GM12878 (cell line): ENCODE results near the gene AHNAK2. TPM values are rescaled to one million over a fixed set of nuclear protein-coding genes. Genes with fewer than 3 reads are reported as not detected.
A peak's percentile ranks its signal among the peaks of the same experiment; 100 is the strongest.

Source experiments
- ATAC-seq: fragments of 200-7000 bp; cut with Tn5 transposase; 3 replicates; pipeline ENCODE4 v1.9.1; 2020; ENCODE audit warnings: mild to moderate bottlenecking, moderate library complexity
- BruUV-seq: library from RNA; stranded (reverse); fragments of 400-500 nt; replicated peaks from 2 replicates; lab custom pipeline; 2021; lab: Mats Ljungman, UMichigan
- CTCF ChIA-PET: fragments of 300-600 bp; sonication (Branson Sonifier 250); formaldehyde crosslinking; extraction: SDS; loops from one replicate; lab custom pipeline; 2021; ENCODE audit warnings: inconsistent platforms; lab: Yijun Ruan, JAX
- POLR2A ChIA-PET: fragments of 350-600 bp; formaldehyde crosslinking; extraction: SDS; loops from one replicate; lab custom pipeline; 2021; ENCODE audit warnings: inconsistent platforms; lab: Charles Lee
- RAD21 ChIA-PET: fragments of 300-600 bp; sonication (Branson Sonifier 250); formaldehyde crosslinking; loops from one replicate; lab custom pipeline; 2023; ENCODE audit warnings: antibody characterized with exemption; ENCODE audit not compliant: unreplicated experiment; lab: Charles Lee
- SMC1A ChIA-PET: fragments of 300-600 bp; sonication (Branson Sonifier 250); formaldehyde crosslinking; loops from one replicate; lab custom pipeline; 2023; ENCODE audit not compliant: unreplicated experiment, uncharacterized antibody; lab: Charles Lee
- DNase-seq: peaks from one replicate; pipeline ENCODE4 v3.0.0-alpha.2; 2011; ENCODE audit warnings: low read depth, low spot score
- FAIRE-seq: peaks from 3 replicates; lab custom pipeline; 2011; peaks lifted over from hg19 to GRCh38; lab: Jason Lieb, UNC
- H2AFZ ChIP-seq: 2 replicates; pipeline ENCODE4 v1.6.0; 2011; ENCODE audit warnings: low read depth, low read length, control low read depth; ENCODE audit not compliant: control insufficient read depth
- H3K27ac ChIP-seq: 2 replicates; pipeline ENCODE4 v1.5.1; 2011; ENCODE audit warnings: control low read depth; ENCODE audit not compliant: control insufficient read depth, insufficient read depth
- H3K27me3 ChIP-seq, 2 experiments: replicated peaks in 1 of 2; 2 replicates each; pipeline versions ENCODE4 v1.6.0 to v1.6.1; 2011; ENCODE audit warnings: low read length in 1 of 2; ENCODE audit not compliant: control insufficient read depth in 2 of 2, insufficient read depth in 2 of 2
- H3K36me3 ChIP-seq, 2 experiments: 2 replicates each; pipeline ENCODE4 v1.5.1; 2011; ENCODE audit warnings: low read length in 1 of 2; ENCODE audit not compliant: control insufficient read depth in 2 of 2, insufficient read depth in 2 of 2
- H3K4me1 ChIP-seq: 2 replicates; pipeline ENCODE4 v1.6.1; 2011; ENCODE audit warnings: mild to moderate bottlenecking, low read length, moderate library complexity, mixed read lengths; ENCODE audit not compliant: control insufficient read depth, insufficient read depth
- H3K4me2 ChIP-seq: 2 replicates; pipeline ENCODE4 v1.6.0; 2011; ENCODE audit warnings: control low read depth; ENCODE audit not compliant: control insufficient read depth, insufficient read depth
- H3K4me3 ChIP-seq: fragments of 200-600 bp; sonication (generic); 2 replicates; pipeline ENCODE4 v1.5.1; 2016
- H3K79me2 ChIP-seq: 2 replicates; pipeline ENCODE4 v1.6.0; 2011; ENCODE audit warnings: low read length; ENCODE audit not compliant: control insufficient read depth, insufficient read depth
- H3K9ac ChIP-seq: 2 replicates; pipeline ENCODE4 v1.8.0; 2011; ENCODE audit warnings: low read length, control low read depth, mixed read lengths; ENCODE audit not compliant: control insufficient read depth, insufficient read depth
- H3K9me3 ChIP-seq: replicated peaks from 3 replicates; pipeline ENCODE4 v1.5.1; 2011; ENCODE audit warnings: mild to moderate bottlenecking, low read length; ENCODE audit not compliant: control insufficient read depth, insufficient read depth
- H4K20me1 ChIP-seq: 2 replicates; pipeline ENCODE4 v1.6.0; 2011; ENCODE audit not compliant: control insufficient read depth, insufficient read depth
- ELK1 ChIP-seq: IDR thresholded peaks from 2 replicates; pipeline ENCODE4 v1.6.1; 2012; ENCODE audit warnings: low read depth, low read length, improper control_type of control experiment
- ETV6 ChIP-seq, 2 experiments: fragments of 450-650 bp in 1 of 2; IDR thresholded peaks in 1 of 2; conservative IDR thresholded peaks in 1 of 2; 2 replicates each; pipeline ENCODE4 v1.6.1; 2014; ENCODE audit warnings: antibody characterized with exemption in 1 of 2, borderline replicate concordance in 1 of 2, low read depth in 1 of 2, mild to moderate bottlenecking in 1 of 2, moderate library complexity in 1 of 2
- IRF4 ChIP-seq: IDR thresholded peaks from 2 replicates; pipeline ENCODE4 v1.6.1; 2011; ENCODE audit warnings: low read depth, low read length
- IRF5 ChIP-seq: fragments of 450-650 bp; IDR thresholded peaks from 2 replicates; pipeline ENCODE4 v1.6.1; 2017; ENCODE audit warnings: borderline replicate concordance
- MLLT1 ChIP-seq: fragments of 450-650 bp; IDR thresholded peaks from 2 replicates; pipeline ENCODE4 v1.6.1; 2016; ENCODE audit warnings: mild to moderate bottlenecking
- NFYB ChIP-seq: IDR thresholded peaks from 2 replicates; pipeline ENCODE4 v1.6.1; 2011; ENCODE audit warnings: low read depth, mild to moderate bottlenecking, low read length, improper control_type of control experiment, moderate library complexity; ENCODE audit not compliant: insufficient read depth
- PML ChIP-seq: IDR thresholded peaks from 2 replicates; pipeline ENCODE4 v1.6.1; 2012; ENCODE audit warnings: low read length, inconsistent platforms
- POLR2A ChIP-seq: IDR thresholded peaks from 2 replicates; pipeline ENCODE4 v1.6.1; 2011; ENCODE audit warnings: low read depth, mild to moderate bottlenecking, low read length
- WGBS: methylation state at CpG from one replicate; pipeline ENCODE4 v1.1.6; 2016; ENCODE audit warnings: low lambda C conversion rate; ENCODE audit not compliant: insufficient replicate concordance, insufficient coverage; ENCODE audit errors: missing lambda C conversion rate; 5-methylcytosine and 5-hydroxymethylcytosine counted together
- in situ Hi-C: fragments of 300-500 bp; cut with MboI; formaldehyde crosslinking; loops from 9 replicates; pipeline ENCODE4 v1.14.3; 2018; ENCODE audit warnings: mixed read lengths
- intact Hi-C: fragments of 100-400 bp; cut with micrococcal nuclease; formaldehyde crosslinking; loops from one replicate; pipeline ENCODE4 v1.14.2; 2022; ENCODE audit not compliant: unreplicated experiment
- polyA plus RNA-seq, 11 experiments: library from polyadenylated mRNA; depleted of rRNA in 4 of 11; unstranded in 6 of 11; stranded (reverse) in 5 of 11; fragments of >200 nt; fragmentation: Nextera tagmentation in 4 of 11; fragmentation: Illumina TruSeq in 1 of 11; extraction: Ambion mirVana in 4 of 11; extraction: Trizol in 1 of 11; gene quantifications; 1 replicate in 1 of 11; 2 replicates in 10 of 11; pipeline versions ENCODE4 v1.2.1 to v1.2.3, GENCODE V29; 2011 to 2016; ENCODE audit warnings: inconsistent platforms in 2 of 11, missing spikeins in 2 of 11, low read depth in 1 of 11
- total RNA-seq, 4 experiments: library from RNA; depleted of rRNA in 3 of 4; stranded (reverse); fragments of >200 nt in 3 of 4; fragmentation: Illumina TruSeq in 1 of 4; extraction: Trizol in 1 of 4; gene quantifications; 2 replicates each; pipeline versions ENCODE4 v1.2.1 to v1.2.3, GENCODE V29; 2013 to 2021

AHNAK2 gene
- total and polyA plus RNA-seq, 10 of the 15 experiments (the other 5 are each of a cell fraction or from before 2014, with no cell fraction given), result 0.03 to 0.10 TPM; not detected in 8

GRCh38 chr14:105014631-105015030 lies 36.5 kb upstream of the AHNAK2 start (continued):
- TF ChIP-seq ELK1, result no peak
- TF ChIP-seq ETV6 (conservative IDR thresholded peaks at IDR 0.05 in 1 of 2, IDR thresholded peaks at IDR 0.05 in 1 of 2; ENCODE audit: borderline replicate concordance in 1 of 2, low read depth in 1 of 2), result no peak
- no peak for TF ChIP-seq PML
- TF ChIP-seq MLLT1, result no peak
- TF ChIP-seq IRF5, result no peak

- H3K4me2 ChIP-seq, result peak overlapping the region; percentile 75
- H3K36me3 ChIP-seq, result peaks cover 31 to 35% of the 10 kb centered on the region in 2 experiments
- H3K4me3 ChIP-seq, result 0 out of 2 replicates have a peak overlapping the region, but pooled peaks have one; percentile 3
- peak overlapping the region; percentile 27; the same call in 1 of the 2 replicates for H3K9ac ChIP-seq
- H2AFZ ChIP-seq, result no peak overlapping the region
- no peak for TF ChIP-seq NFYB
- no peak for TF ChIP-seq IRF4
- peak; percentile 34; the same call in 1 of the 2 replicates for TF ChIP-seq POLR2A
- 39% methylated on average over 9 of the region's 9 CpGs for WGBS
- H3K79me2 ChIP-seq, result peaks cover 96% of the 10 kb centered on the region
- H3K27ac ChIP-seq, result no peak overlapping the region
- H3K27me3 ChIP-seq, result no peaks in the 10 kb centered on the region
- FAIRE-seq, result no peak
- SMC1A ChIA-PET, result interaction anchor here (1.2 kb wide), 1 partner anchor 12 kb away, joined by 3 read pairs; no protein-coding TSS in a partner anchor
- intact Hi-C loops, result no loop called here
- no peak for ATAC-seq
- RAD21 ChIA-PET, result interaction anchor here (1.2 kb wide), 1 partner anchor 28 kb away, joined by 4 read pairs; the partner anchor contains the start of gene CLBA1
- POLR2A ChIA-PET, result no interaction called here
- no TSS peak for BruUV-seq
- H4K20me1 ChIP-seq, result no peaks in the 10 kb centered on the region; the same call in none of the 2 replicates
- in situ Hi-C loops, result no loop called here
- CTCF ChIA-PET, result interaction anchor here (3.5 kb wide), 1 partner anchor 30 kb away, joined by 15 read pairs; no protein-coding TSS in a partner anchor
- H3K4me1 ChIP-seq, result peaks cover 21% of the 10 kb centered on the region
- DNase-seq, result no peak
- H3K9me3 ChIP-seq, result no peaks in the 10 kb centered on the region
These were observed 35.9 kb upstream of the AHNAK2 start for GRCh38 chr14:105014032-105014431.
